ENCODE measurements around the gene RRP15.

RRP15 gene

GRCh38 chr1:218371927-218372672 lies 87.0 kb downstream of the RRP15 start:
- TF ChIP-seq CTCF (IDR thresholded peaks at IDR 0.05) = no peak
- Histone ChIP-seq H3K4me3 (peak overlapping the region; percentile 2), H3K27ac (peak overlapping the region; percentile 68 to 85)
- no peak for DNase-seq (ENCODE audit: low spot score)

GRCh38 chr1:218374401-218375353 lies 89.6 kb downstream of the RRP15 start:
- DNase-seq (ENCODE audit: low spot score) = no peak
- TF ChIP-seq CTCF (IDR thresholded peaks at IDR 0.05) = no peak
- H3K4me3 ChIP-seq = no peak overlapping the region
- H3K27ac ChIP-seq = peak overlapping the region; percentile 29 to 64

- no peak for DNase-seq (ENCODE audit: low spot score)
- H3K4me3 ChIP-seq = no peak overlapping the region
- H3K27ac ChIP-seq = no peak overlapping the region
- TF ChIP-seq CTCF (IDR thresholded peaks at IDR 0.05) = no peak
Measured at GRCh38 chr1:218376722-218377121, 91.6 kb downstream of the RRP15 start.

GRCh38 chr1:218377143-218377660 lies 92.1 kb downstream of the RRP15 start:
- H3K27ac ChIP-seq = no peak overlapping the region

GRCh38 chr1:218380125-218380977 lies 95.3 kb downstream of the RRP15 start:
- Histone ChIP-seq H3K4me3 (no peak overlapping the region), H3K27ac (no peak overlapping the region)
- DNase-seq (ENCODE audit: low spot score) = no peak
- no peak for TF ChIP-seq CTCF (IDR thresholded peaks at IDR 0.05)

More at GRCh38 chr1:218377143-218377660, 92.1 kb downstream of the RRP15 start:
- no peak for DNase-seq (ENCODE audit: low spot score)
- H3K4me3 ChIP-seq = no peak overlapping the region
- no peak for TF ChIP-seq CTCF (IDR thresholded peaks at IDR 0.05)

- H3K4me3 ChIP-seq = no peak overlapping the region
- H3K27ac ChIP-seq = no peak overlapping the region
- DNase-seq (ENCODE audit: low spot score) = no peak
- no peak for TF ChIP-seq CTCF (IDR thresholded peaks at IDR 0.05)
Measured at GRCh38 chr1:218382261-218382660, 97.2 kb downstream of the RRP15 start.

Data from coronary artery (tissue), 2 donors.